ENCODE data around the gene GPR21. TPM values are rescaled to one million over a fixed set of nuclear protein-coding genes. Genes with fewer than 3 reads are reported as not detected.

GPR21 gene
- total RNA-seq, 1 experiment from 2014 or later, result not detected

- no peak for DNase-seq (ENCODE audit: low spot score)
These were observed 30.4 kb downstream of the GPR21 start for GRCh38 chr9:123063896-123064295.

- no peak for DNase-seq (ENCODE audit: low spot score)
These were observed 31.2 kb downstream of the GPR21 start for GRCh38 chr9:123064716-123065115.

- DNase-seq (ENCODE audit: low spot score), result no peak
These were observed 31.7 kb downstream of the GPR21 start for GRCh38 chr9:123065196-123065595.

- DNase-seq (ENCODE audit: low spot score), result no peak
These were observed 33.7 kb downstream of the GPR21 start for GRCh38 chr9:123067136-123067535.

DNA sequence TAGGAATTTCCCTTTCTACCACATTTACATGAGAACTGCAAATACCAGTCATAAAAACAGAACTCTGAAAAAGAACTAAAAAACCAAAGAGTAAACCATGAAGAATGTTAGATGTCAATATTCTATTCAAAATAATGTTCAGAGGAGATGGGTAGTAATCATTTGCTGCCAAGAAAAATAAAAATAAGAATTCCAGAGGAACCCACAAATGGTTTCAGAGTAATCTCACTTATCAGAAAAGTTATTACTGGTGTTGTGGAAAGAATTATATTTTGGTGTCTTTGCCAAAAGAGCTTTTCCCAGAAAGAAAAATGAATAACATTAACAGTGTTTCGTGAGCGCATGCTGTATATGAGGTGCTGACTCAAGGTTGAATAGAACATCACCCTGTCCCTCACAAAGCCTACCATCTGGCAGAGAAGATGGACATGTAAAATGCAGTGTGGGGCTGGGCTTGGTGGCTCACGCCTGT is 35.6 kb downstream of the GPR21 start:
- DNase-seq (ENCODE audit: low spot score), result peak; percentile 81

DNA sequence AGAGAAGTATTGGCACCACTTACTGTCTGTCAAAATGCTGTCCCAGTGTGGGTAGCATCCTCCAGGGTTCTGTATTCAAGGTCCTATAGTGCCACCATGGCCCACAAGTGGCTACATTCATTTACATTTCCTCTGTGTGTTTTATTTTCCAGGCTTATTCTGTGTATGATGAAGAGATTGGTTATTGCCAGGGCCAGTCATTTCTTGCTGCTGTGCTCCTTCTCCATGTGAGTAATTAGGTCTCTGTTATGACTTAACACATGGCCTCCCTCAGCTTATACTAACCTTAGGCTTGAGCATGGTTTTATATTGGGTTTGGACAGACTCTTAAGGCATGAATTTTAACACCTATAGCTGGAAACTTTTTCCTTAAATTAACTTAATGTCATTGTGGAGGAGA is 36.7 kb downstream of the GPR21 start:
- DNase-seq (ENCODE audit: low spot score), result no peak

DNA sequence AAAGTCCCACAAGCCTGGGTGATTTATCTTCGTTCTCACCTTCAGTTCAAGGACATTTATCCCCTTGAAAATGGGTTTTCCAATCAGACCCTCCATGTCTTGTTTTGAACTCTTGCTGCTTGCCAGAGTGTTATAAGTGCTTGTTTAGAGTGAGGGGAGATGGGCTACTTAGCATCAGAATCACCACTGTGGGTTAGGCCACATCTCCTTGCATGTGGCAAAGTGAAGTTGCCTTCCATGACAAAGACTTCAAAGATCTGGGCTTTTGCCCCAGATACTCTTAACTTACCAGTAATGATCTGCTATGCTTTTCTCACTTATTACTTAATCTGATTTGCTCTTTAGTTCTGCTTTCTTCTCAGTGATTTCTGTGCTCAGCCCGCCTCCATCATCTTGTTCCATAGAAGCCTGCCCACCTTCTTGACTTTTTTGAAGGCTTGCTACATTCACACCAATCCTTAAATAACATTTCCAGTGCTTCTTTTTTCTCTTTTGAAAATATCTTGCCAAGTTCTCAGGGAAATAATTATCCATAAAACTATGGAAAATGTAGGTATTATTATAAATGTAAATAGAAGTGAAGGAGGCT is 39.0 kb downstream of the GPR21 start:
- DNase-seq (ENCODE audit: low spot score), result no peak

- DNase-seq (ENCODE audit: low spot score), result no peak
These were observed 40.0 kb downstream of the GPR21 start for GRCh38 chr9:123073441-123073840.

DNA sequence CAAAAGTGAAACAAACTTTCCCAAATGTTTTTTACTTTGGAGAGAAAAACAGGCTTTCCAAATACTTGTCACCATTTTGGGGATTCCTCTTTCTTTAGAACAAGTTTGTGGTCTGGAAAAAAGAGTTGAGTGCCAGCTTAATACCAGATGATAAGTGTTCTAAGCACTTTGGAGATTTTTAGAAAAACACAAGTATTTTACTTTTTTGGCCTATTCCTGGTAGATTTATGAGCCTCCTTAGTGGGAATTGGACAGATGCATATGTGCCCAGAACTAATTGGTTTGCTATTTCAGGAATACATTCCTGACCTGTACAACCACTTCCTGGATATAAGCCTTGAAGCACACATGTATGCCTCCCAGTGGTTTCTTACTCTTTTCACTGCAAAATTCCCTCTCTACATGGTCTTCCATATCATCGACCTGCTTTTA is 40.5 kb downstream of the GPR21 start:
- peak; percentile 85 for DNase-seq (ENCODE audit: low spot score)

GRCh38 chr9:123074628-123075027 is 41.2 kb downstream of the GPR21 start:
- no peak for DNase-seq (ENCODE audit: low spot score)

- no peak for DNase-seq (ENCODE audit: low spot score)
These were observed 47.0 kb downstream of the GPR21 start for GRCh38 chr9:123080444-123080843.

- DNase-seq (ENCODE audit: low spot score), result peak; percentile 52
These were observed 48.4 kb downstream of the GPR21 start for GRCh38 chr9:123081824-123082223.

DNA sequence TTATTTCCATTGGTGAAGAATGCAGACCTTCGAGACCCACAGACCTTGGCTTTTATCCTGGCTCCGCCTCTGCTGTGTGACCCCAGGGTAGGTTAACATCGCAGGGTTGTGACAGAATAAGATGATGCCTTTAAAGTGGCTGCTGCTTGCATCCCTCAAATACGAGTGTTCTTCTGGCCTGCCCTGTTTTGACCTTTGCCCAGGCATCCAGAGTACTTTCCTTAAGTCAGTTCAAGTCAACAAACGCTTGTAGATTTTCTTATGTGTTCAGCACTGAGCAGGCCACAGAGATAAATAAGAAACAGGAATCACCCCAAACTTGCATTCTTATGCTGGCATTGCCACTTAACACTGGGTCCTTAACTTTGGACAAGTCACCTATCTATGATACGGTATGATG is 50.2 kb downstream of the GPR21 start:
- DNase-seq (ENCODE audit: low spot score), result no peak

DNA sequence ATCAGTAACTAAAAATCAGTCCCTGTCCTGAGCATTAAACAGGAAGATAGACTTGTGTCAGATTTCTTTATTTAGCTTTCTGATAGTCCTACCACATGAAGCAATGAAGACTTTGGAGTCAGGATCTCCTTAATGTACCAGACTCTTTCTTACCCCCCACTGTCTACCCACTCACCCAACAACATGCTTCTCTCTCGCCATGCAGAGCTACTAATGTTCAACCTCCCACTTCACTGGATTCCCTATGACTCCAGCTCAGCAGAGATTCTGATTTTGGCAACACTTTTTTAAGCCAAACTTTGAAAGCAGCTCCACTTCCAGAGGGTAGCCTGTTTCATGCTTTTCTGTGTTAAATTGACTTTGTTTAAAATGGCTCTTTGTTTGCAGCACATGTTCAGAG is 50.8 kb downstream of the GPR21 start:
- no peak for DNase-seq (ENCODE audit: low spot score)

Other genes starting within 250 kb of the GPR21 start
- not detected in 2 replicates for gene OR5C1, start 244.7 kb upstream of the GPR21 start, total RNA-seq (2014; rRNA removed; shearing (Covaris generic))
- gene OR1K1, start 233.5 kb upstream of the GPR21 start, total RNA-seq (2014; rRNA removed; shearing (Covaris generic)), result not detected in 2 replicates
- 51.6 and 54.3 TPM in 2 replicates for gene PDCL, start 205.1 kb upstream of the GPR21 start, total RNA-seq (2014; rRNA removed; shearing (Covaris generic))
- 59.9 and 62.0 TPM in 2 replicates for gene RC3H2, start 128.3 kb upstream of the GPR21 start, total RNA-seq (2014; rRNA removed; shearing (Covaris generic))
- gene ZBTB6, start 120.3 kb upstream of the GPR21 start, total RNA-seq (2014; rRNA removed; shearing (Covaris generic)), result 12.8 and 14.7 TPM in 2 replicates
- gene ZBTB26, start 102.2 kb upstream of the GPR21 start, total RNA-seq (2014; rRNA removed; shearing (Covaris generic)), result 6.1 and 10.2 TPM in 2 replicates
- 24.2 and 33.3 TPM in 2 replicates for gene RABGAP1, start 92.6 kb upstream of the GPR21 start, total RNA-seq (2014; rRNA removed; shearing (Covaris generic))
- gene STRBP, start 234.9 kb downstream of the GPR21 start, total RNA-seq (2014; rRNA removed; shearing (Covaris generic)), result 29.0 and 32.7 TPM in 2 replicates

Data from A172 (cell line).